Activated CD8-positive, alpha-beta memory T cell treated with anti-CD3 and anti-CD28 coated beads for 48 hours (primary cell): ENCODE results near the gene GARIN5B.

Experiments used
- DNase-seq, 3 experiments: peaks; one replicate each; pipeline ENCODE4 v3.0.0-alpha.2; 2020; ENCODE audit warnings: low read depth in 2 of 3, low spot score in 2 of 3

GARIN5B gene

GRCh38 chr19:55325172-55325571, 37.9 kb downstream of the GARIN5B start, which contains the start of gene TMEM150B:
TSS of gene TMEM150B (minus strand) at chr19:55325341. CDS start at chr19:55321036, 4,305 bp downstream.
- no peak for DNase-seq

- no peak for DNase-seq
Observed at GRCh38 chr19:55324662-55325061, 38.4 kb downstream of the GARIN5B start.

DNA sequence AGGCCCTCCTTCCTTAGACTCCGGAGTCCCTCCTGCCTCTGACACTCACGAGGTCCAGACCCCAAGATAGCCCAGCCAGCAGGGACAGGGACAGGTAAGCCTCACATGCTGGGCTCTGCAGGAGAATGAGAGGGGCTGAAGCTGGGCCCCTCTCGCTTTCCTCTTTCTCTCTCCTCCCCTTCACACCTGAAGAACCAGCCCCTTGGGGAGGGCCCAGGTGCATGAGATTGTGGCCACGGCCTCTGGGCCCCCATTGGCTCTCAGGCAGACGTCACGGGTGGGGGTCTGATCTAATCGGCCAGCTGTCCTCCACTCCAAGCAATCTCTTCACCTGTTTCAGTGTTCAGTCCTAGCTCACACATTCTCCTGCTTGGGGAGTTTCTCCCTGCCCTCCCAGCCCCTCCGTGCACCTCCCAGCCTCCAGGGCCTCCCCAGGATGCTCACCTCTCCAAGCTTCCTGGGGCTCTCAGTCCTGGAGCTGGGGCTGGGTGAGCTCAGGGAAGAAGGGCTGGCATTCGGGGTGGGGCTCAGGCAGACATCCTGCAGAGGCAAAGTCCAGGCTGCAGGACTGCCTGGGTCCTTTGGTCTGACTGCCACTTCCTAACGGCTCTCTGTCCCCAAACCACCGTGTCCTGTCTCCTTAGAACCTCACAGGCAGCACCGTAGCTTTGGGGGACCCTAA, 40.7 kb downstream of the GARIN5B start:
- DNase-seq = no peak

GRCh38 chr19:55321466-55322137, 41.5 kb downstream of the GARIN5B start:
- DNase-seq = no peak

DNA sequence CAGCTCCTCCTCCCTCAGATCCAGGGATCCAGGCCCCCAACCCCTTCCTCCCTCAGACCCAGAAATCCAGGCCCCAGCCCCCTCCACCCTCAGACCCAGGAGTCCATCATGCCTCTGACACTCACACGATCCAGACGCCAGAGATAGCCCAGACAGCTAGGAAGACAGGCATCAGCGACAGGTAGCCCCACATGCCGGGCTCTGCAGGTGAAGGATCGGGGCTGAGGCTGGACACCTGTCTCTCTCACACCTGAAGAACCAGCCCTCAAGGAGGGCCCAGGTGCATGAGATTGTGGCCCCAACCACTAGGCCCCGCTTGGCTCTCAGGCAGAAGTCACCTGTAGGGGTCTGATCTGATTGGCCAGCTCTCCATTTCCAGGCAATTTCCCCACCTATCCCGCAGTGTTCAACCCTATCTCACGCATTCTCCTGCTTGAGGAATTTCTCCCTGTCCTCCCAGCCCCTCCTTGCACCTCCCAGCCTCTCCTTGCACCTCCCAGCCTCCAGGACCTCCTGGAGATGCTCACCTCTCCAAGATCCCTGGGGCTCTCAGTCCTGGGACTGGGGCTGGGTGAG, 42.1 kb downstream of the GARIN5B start:
- no peak for DNase-seq

DNA sequence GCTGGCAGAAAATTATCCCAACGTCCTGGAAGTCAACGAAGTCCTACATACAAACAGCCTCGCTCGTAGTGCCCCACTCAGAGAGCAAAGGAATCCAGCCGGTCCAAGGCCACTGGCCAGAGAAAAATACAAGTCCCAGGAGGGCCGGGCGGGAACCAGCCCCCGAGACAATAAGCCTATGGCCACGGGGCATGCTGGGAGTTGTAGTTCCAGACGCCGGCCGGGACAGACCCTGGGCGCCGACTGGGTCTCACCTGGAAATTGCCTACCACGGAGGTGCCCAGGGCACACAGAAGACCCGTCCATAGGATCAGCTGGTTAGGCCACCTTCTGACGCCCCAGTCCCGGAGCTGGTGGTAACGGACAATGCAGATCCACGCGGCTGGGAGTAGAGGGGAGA, 43.3 kb downstream of the GARIN5B start:
- no peak for DNase-seq

DNA sequence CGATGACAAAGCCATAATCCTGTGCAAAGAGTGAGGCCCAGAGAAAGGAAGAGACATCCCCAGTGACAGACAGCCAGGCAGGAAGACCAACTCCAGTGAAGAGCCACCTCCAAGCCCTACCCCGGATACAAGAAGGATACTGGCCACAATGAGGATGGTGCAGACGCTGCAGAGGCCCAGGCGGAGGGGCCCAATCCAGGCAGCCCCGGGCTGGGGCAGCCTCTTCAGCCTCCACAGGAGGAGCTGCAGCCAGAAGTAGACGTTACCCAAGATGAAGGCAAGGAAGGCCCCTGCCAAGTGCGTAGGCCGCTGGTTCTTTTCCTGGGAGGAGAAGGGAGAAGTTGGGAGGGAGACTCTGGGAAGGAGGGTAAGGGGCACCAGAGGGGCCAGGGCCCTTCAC, 46.4 kb downstream of the GARIN5B start:
- DNase-seq = no peak

GRCh38 chr19:55315956-55316525, 47.0 kb downstream of the GARIN5B start:
- no peak for DNase-seq

GRCh38 chr19:55314396-55314795, 48.7 kb downstream of the GARIN5B start:
- DNase-seq = no peak

GRCh38 chr19:55312621-55313512, 50.2 kb downstream of the GARIN5B start:
- DNase-seq = no peak

DNA sequence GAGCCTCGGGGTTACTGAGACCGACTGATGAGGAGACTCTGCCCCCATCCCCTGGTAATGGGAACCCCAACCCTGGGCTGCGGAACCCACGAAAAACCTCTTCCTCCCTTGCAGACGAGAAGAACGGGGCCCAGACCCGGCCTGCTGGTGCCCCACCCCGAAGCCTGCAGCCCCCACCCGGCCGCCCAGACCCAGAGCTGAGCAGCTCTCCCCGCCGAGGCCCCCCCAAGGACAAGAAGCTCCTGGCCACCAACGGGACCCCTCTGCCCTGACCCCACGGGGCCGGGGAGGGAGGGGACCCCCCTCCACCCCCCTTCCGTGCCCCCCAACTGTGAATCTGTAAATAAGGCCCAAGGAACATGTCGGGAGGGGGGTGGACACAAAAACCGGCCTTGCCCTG, 51.3 kb downstream of the GARIN5B start:
- DNase-seq = no peak

- DNase-seq = no peak
Observed at GRCh38 chr19:55311397-55311796, 51.7 kb downstream of the GARIN5B start.

DNA sequence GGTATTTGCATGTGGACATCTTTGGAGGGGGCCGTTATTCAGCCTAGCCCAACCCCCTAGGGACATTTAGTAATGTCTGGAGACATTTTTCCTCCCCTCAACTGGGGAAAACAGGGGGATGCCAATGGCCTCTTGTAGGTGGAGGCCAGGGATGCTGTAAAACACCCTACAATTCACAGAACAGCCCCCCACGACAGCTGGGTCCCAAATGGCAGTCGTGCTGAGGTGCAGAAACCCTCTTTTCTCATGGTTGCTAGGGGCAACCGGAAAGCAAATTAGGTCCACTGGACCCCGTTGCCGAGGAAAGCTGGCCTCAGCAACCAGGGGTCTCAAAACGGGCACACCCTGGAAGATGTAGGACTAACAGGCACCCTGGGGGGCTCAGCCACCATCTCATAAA, 52.6 kb downstream of the GARIN5B start:
- no peak for DNase-seq

GRCh38 chr19:55309448-55309847, 53.6 kb downstream of the GARIN5B start:
- DNase-seq = no peak

DNA sequence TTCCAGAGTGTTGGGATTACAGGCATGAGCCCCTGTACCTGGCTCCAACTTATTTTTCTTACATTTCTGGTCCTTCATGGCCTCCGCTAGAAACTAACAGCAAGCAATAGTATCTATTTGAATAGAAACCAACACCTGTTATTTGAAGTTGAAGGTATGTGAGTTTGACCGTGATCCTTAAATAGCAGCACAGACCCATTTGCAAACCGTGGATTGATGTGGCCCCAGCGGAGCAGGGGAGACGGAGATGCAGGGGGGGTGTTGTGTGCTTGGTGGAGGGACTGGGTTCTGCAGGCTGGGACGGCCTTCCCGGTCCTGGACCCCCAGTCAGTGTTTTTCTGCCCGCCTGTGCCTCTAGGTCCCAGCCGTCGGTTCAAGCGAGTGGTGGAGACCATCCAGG, 54.8 kb downstream of the GARIN5B start:
- DNase-seq = no peak

GRCh38 chr19:55306712-55307111, 56.3 kb downstream of the GARIN5B start:
- DNase-seq = no peak

- DNase-seq = no peak
Observed at GRCh38 chr19:55305983-55306562, 57.0 kb downstream of the GARIN5B start.

DNA sequence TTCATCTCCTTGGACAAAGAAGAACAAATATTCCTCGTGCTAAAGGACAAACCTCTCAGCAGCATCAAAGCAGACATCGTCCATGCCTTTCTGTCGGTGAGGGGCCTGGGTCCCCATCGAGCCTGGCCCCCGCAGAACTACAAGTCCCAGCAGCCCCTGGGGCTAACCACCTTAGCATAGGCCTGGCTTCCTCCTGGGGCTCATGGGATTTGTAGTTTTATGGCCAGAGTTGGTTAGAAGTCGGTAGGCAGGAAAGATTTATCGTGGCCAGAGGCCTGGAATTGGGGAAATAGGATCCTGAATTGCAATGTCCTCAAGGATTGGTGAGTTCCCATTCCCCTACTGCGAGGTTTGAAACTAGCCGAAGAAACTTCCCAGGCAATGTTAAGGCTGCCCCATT, 57.6 kb downstream of the GARIN5B start:
- peak in 1 of 3 experiments; percentile 22 for DNase-seq

- no peak for DNase-seq
Observed at GRCh38 chr19:55304980-55305379, 58.1 kb downstream of the GARIN5B start.
